Sigmoid colon (tissue), 3 donors: ENCODE data around the gene LPP.

ENCODE experiments used
- POLR2A ChIP-seq, 2 donors: fragments of 450-650 bp; IDR thresholded peaks; one replicate each; pipeline ENCODE4 v1.6.1; 2016; ENCODE audit warnings: antibody characterized with exemption in 2 of 2, mild to moderate bottlenecking in 2 of 2, moderate library complexity in 2 of 2
- TF ChIP-seq, protein P1 (sequence below), 4 experiments: fragments of 450-650 bp in 3 of 4; fragments of 200-600 bp in 1 of 4; IDR thresholded peaks; one replicate each; pipeline ENCODE4 v1.5.1; 2016 to 2019; ENCODE audit warnings: antibody characterized with exemption in 4 of 4, mild to moderate bottlenecking in 3 of 4, moderate library complexity in 2 of 4

DNA sequence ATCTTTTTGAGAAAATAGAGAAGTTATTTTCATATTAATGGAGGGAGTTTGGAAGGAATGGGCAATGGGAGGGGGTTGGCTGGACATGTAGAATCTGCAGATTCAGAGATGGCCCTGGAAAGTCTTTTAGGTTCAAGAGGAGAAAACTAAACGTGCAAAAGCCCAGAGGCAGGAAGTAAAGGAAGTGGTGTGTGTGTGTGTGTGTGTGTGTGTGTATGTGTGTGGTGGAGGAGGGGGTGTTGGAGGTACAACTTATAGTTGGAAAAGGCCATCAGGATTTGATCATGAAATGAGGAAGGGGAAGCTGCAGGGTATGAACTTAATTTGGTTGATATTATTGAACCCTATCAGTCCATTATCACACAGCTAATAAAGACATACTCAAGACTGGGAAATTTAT lies 5.6 kb upstream of the LPP start:
- TF ChIP-seq, protein P1, sequence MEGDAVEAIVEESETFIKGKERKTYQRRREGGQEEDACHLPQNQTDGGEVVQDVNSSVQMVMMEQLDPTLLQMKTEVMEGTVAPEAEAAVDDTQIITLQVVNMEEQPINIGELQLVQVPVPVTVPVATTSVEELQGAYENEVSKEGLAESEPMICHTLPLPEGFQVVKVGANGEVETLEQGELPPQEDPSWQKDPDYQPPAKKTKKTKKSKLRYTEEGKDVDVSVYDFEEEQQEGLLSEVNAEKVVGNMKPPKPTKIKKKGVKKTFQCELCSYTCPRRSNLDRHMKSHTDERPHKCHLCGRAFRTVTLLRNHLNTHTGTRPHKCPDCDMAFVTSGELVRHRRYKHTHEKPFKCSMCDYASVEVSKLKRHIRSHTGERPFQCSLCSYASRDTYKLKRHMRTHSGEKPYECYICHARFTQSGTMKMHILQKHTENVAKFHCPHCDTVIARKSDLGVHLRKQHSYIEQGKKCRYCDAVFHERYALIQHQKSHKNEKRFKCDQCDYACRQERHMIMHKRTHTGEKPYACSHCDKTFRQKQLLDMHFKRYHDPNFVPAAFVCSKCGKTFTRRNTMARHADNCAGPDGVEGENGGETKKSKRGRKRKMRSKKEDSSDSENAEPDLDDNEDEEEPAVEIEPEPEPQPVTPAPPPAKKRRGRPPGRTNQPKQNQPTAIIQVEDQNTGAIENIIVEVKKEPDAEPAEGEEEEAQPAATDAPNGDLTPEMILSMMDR (IDR thresholded peaks at IDR 0.05) = no peak
- TF ChIP-seq POLR2A (IDR thresholded peaks at IDR 0.05) = no peak
